ENCODE results near the gene ALKBH5. TPM values are rescaled to one million over a fixed set of nuclear protein-coding genes. Genes with fewer than 3 reads are reported as not detected.
A peak's percentile ranks its signal among the peaks of the same experiment; 100 is the strongest.

Gene ALKBH5
- total and polyA plus RNA-seq, 2 experiments from 2014 or later: 32.2 to 117 TPM

- Histone ChIP-seq H3K79me2 (replicated peaks; ENCODE audit: insufficient read depth) (no peaks in the 10 kb centered on the region; the same call in 1 of the 2 replicates), H3K27ac (ENCODE audit: low read depth) (no peak overlapping the region), H3K9me2 (ENCODE audit: insufficient read depth) (no peaks in the 10 kb centered on the region), H3K36me3 (ENCODE audit: insufficient read depth) (no peaks in the 10 kb centered on the region), H3K27me3 (ENCODE audit: insufficient read depth) (no peaks in the 10 kb centered on the region), H4K20me1 (replicated peaks; ENCODE audit: insufficient read depth) (no peaks in the 10 kb centered on the region), H3K4me1 (ENCODE audit: insufficient read depth) (peaks cover 9% of the 10 kb centered on the region; the same call in 1 of the 2 replicates), H3K4me2 (no peak overlapping the region), H2AFZ (no peak overlapping the region), H3K4me3 (no peak overlapping the region), H3F3A (replicated peaks; ENCODE audit: low read depth) (0 out of 2 replicates have a peak, but pooled peaks cover 3% of the 10 kb centered on the region)
- Mint-ChIP-seq H3K27ac (0 out of 2 replicates have a peak overlapping the region, but pooled peaks have one; percentile 48), H3K36me3 (ENCODE audit: low read depth) (no peaks in the 10 kb centered on the region; the same call in 2 of the 3 replicates), H3K27me3 (ENCODE audit: insufficient read depth, low read depth, poor library complexity) (peaks cover 10% of the 10 kb centered on the region), H3K9me3 (no peaks in the 10 kb centered on the region), H3K4me1 (peaks cover 9% of the 10 kb centered on the region), H3K4me3 (no peak overlapping the region)
- no peak for TF ChIP-seq ETS1 (IDR thresholded peaks at IDR 0.05)
- no peak for TF ChIP-seq NANOG (IDR thresholded peaks at IDR 0.05; ENCODE audit: borderline replicate concordance)
- TF ChIP-seq, protein P1, sequence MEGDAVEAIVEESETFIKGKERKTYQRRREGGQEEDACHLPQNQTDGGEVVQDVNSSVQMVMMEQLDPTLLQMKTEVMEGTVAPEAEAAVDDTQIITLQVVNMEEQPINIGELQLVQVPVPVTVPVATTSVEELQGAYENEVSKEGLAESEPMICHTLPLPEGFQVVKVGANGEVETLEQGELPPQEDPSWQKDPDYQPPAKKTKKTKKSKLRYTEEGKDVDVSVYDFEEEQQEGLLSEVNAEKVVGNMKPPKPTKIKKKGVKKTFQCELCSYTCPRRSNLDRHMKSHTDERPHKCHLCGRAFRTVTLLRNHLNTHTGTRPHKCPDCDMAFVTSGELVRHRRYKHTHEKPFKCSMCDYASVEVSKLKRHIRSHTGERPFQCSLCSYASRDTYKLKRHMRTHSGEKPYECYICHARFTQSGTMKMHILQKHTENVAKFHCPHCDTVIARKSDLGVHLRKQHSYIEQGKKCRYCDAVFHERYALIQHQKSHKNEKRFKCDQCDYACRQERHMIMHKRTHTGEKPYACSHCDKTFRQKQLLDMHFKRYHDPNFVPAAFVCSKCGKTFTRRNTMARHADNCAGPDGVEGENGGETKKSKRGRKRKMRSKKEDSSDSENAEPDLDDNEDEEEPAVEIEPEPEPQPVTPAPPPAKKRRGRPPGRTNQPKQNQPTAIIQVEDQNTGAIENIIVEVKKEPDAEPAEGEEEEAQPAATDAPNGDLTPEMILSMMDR (conservative IDR thresholded peaks at IDR 0.05; ENCODE audit: low read depth in 2 of 2): no peak
- TF ChIP-seq REST (IDR thresholded peaks at IDR 0.05; ENCODE audit: unreplicated experiment): no peak
- no peak for TF ChIP-seq JUNB (IDR thresholded peaks at IDR 0.05; ENCODE audit: unreplicated experiment)
- no peak for TF ChIP-seq STAT1 (IDR thresholded peaks at IDR 0.05; ENCODE audit: unreplicated experiment)
- TF ChIP-seq ZNF462 (CRISPR knock-in tag; IDR thresholded peaks at IDR 0.05): no peak
- no peak for TF ChIP-seq ZNF114 (CRISPR knock-in tag; IDR thresholded peaks at IDR 0.05)
- TF ChIP-seq EZH2 (IDR thresholded peaks at IDR 0.05; ENCODE audit: low read depth, unreplicated experiment): no peak
- TF ChIP-seq ZNF331 (CRISPR knock-in tag; IDR thresholded peaks at IDR 0.05; ENCODE audit: low read depth): no peak
- no peak for TF ChIP-seq POLR2AphosphoS5 (IDR thresholded peaks at IDR 0.05; ENCODE audit: low read depth)
- no peak for TF ChIP-seq EZH2phosphoT487 (IDR thresholded peaks at IDR 0.05; ENCODE audit: unreplicated experiment)
- TF ChIP-seq CREB1 (CRISPR knock-in tag; IDR thresholded peaks at IDR 0.05; ENCODE audit: low read depth): no peak
- DNase-seq (ENCODE audit: low spot score) (no peak), ATAC-seq (no peak)
These were observed 32.3 kb upstream of the ALKBH5 start for GRCh38 chr17:18151290-18151689.

Data from GM23338 (cell line).